Osteoblast (primary cell): ENCODE data around the gene CEL. TPM values are rescaled to one million over a fixed set of nuclear protein-coding genes. Genes with fewer than 3 reads are reported as not detected.
"Not testable (repeated sequence)": the region's sequence is repeated elsewhere in the genome, so short reads cannot be mapped to it uniquely, and the experiment has no call there.

ENCODE experiments used
- DNase-seq: peaks from one replicate; pipeline ENCODE4 v3.0.0; 2011; ENCODE audit warnings: low spot score, mixed read lengths; ENCODE audit not compliant: insufficient read length; ENCODE audit errors: missing footprints
- H2AFZ ChIP-seq: 2 replicates; pipeline ENCODE4 v1.6.0; 2011; ENCODE audit warnings: mild to moderate bottlenecking, low read length
- H3K27ac ChIP-seq: 2 replicates; pipeline ENCODE4 v1.5.1; 2011; ENCODE audit warnings: mild to moderate bottlenecking, low read depth, low read length, moderate library complexity
- H3K27me3 ChIP-seq: 2 replicates; pipeline ENCODE4 v1.6.0; 2012; ENCODE audit warnings: mild to moderate bottlenecking, control low read depth, inconsistent platforms, low read length, moderate library complexity; ENCODE audit not compliant: insufficient read depth
- H3K36me3 ChIP-seq: 2 replicates; pipeline ENCODE4 v1.5.1; 2011; ENCODE audit warnings: mild to moderate bottlenecking, low read length, control low read depth, moderate library complexity; ENCODE audit not compliant: insufficient read depth
- H3K4me1 ChIP-seq: 2 replicates; pipeline ENCODE4 v1.5.1; 2011; ENCODE audit warnings: mild to moderate bottlenecking, low read length, control low read depth, moderate library complexity; ENCODE audit not compliant: insufficient read depth
- H3K4me2 ChIP-seq: 2 replicates; pipeline ENCODE4 v1.6.0; 2011; ENCODE audit warnings: mild to moderate bottlenecking, low read length; ENCODE audit not compliant: insufficient read depth
- H3K4me3 ChIP-seq: fragments of 200-600 bp; sonication (generic); 3 replicates; pipeline ENCODE4 v1.5.1; 2012; ENCODE audit warnings: mild to moderate bottlenecking, low read length, inconsistent platforms; ENCODE audit not compliant: insufficient read depth
- H3K79me2 ChIP-seq: 2 replicates; pipeline ENCODE4 v1.6.0; 2012; ENCODE audit warnings: mild to moderate bottlenecking, low read length, control low read depth, inconsistent platforms; ENCODE audit not compliant: insufficient read depth
- H3K9me3 ChIP-seq: 2 replicates; pipeline ENCODE4 v1.5.1; 2011; ENCODE audit warnings: low read depth, low read length, control low read depth
- H4K20me1 ChIP-seq: 2 replicates; pipeline ENCODE4 v1.6.0; 2012; ENCODE audit warnings: mild to moderate bottlenecking, low read length, control low read depth; ENCODE audit not compliant: insufficient read depth
- CTCF ChIP-seq: IDR thresholded peaks from 2 replicates; pipeline ENCODE4 v1.5.1; 2011; ENCODE audit warnings: mild to moderate bottlenecking, low read depth, low read length, moderate library complexity; ENCODE audit errors: extremely low read depth
- total RNA-seq: library from RNA; depleted of rRNA; stranded (reverse); fragments of >200 nt; gene quantifications from 2 replicates; pipeline ENCODE4 v1.2.3, GENCODE V29; 2012

CEL gene
- total RNA-seq, 1 donor, result not detected

GRCh38 chr9:133090752-133091385, 29.1 kb downstream of the CEL start:
- Histone ChIP-seq H3K4me1 (no peaks in the 10 kb centered on the region), H3K9me3 (no peaks in the 10 kb centered on the region), H3K4me3 (no peak overlapping the region), H2AFZ (no peak overlapping the region), H4K20me1 (no peaks in the 10 kb centered on the region), H3K4me2 (no peak overlapping the region), H3K27me3 (no peaks in the 10 kb centered on the region), H3K27ac (no peak overlapping the region), H3K36me3 (no peaks in the 10 kb centered on the region), H3K79me2 (no peaks in the 10 kb centered on the region)
- no peak for TF ChIP-seq CTCF
- peak; percentile 77 for DNase-seq

GRCh38 chr9:133094351-133094750, 32.6 kb downstream of the CEL start:
- not testable (repeated sequence) for DNase-seq, H2AFZ ChIP-seq

GRCh38 chr9:133094842-133095393, 33.1 kb downstream of the CEL start:
- H3K9me3 ChIP-seq, result no peaks in the 10 kb centered on the region
- no peak overlapping the region for H2AFZ ChIP-seq
- TF ChIP-seq CTCF, result no peak
- no peaks in the 10 kb centered on the region for H3K27me3 ChIP-seq
- H3K79me2 ChIP-seq, result no peaks in the 10 kb centered on the region
- peaks cover 23% of the 10 kb centered on the region for H3K36me3 ChIP-seq
- no peak overlapping the region for H3K4me2 ChIP-seq
- no peak overlapping the region for H3K27ac ChIP-seq
- DNase-seq, result no peak
- H3K4me1 ChIP-seq, result no peaks in the 10 kb centered on the region
- no peak overlapping the region for H3K4me3 ChIP-seq
- no peaks in the 10 kb centered on the region for H4K20me1 ChIP-seq

More at GRCh38 chr9:133094351-133094750, 32.6 kb downstream of the CEL start:
- not testable (repeated sequence) for H3K4me2 ChIP-seq, H3K27me3 ChIP-seq, H3K9me3 ChIP-seq, H3K27ac ChIP-seq, H3K4me3 ChIP-seq, H3K4me1 ChIP-seq, H3K79me2 ChIP-seq, H4K20me1 ChIP-seq
- peaks cover 19% of the 10 kb centered on the region for H3K36me3 ChIP-seq

GRCh38 chr9:133098104-133098754, 36.4 kb downstream of the CEL start:
- Histone ChIP-seq H4K20me1 (peaks cover 8% of the 10 kb centered on the region), H3K9me3 (no peaks in the 10 kb centered on the region), H3K36me3 (peaks cover 42% of the 10 kb centered on the region), H3K4me3 (no peak overlapping the region), H3K4me2 (no peak overlapping the region), H3K79me2 (no peaks in the 10 kb centered on the region), H3K27me3 (no peaks in the 10 kb centered on the region), H2AFZ (no peak overlapping the region), H3K4me1 (no peaks in the 10 kb centered on the region), H3K27ac (no peak overlapping the region)
- TF ChIP-seq CTCF, result no peak
- DNase-seq, result no peak
